Stimulated activated CD8-positive, alpha-beta memory T cell treated with anti-CD3 and anti-CD28 coated beads, Interleukin-15, amount 100 ng/mL, for 1 hour (primary cell): ENCODE measurements around the gene SPTAN1.
"Not testable (repeated sequence)": the region's sequence is repeated elsewhere in the genome, so short reads cannot be mapped to it uniquely, and the experiment has no call there.

ENCODE experiments used
- DNase-seq: peaks from one replicate; pipeline ENCODE4 v3.0.0-alpha.2; 2020; ENCODE audit warnings: low read depth

Gene SPTAN1

GRCh38 chr9:128552153-128552743 is at the start of gene SPTAN1:
Gene SPTAN1 (plus strand): TSS chr9:128552587. CDS start chr9:128566741, 14,154 bp downstream.
- peak; percentile 81 for DNase-seq

DNA sequence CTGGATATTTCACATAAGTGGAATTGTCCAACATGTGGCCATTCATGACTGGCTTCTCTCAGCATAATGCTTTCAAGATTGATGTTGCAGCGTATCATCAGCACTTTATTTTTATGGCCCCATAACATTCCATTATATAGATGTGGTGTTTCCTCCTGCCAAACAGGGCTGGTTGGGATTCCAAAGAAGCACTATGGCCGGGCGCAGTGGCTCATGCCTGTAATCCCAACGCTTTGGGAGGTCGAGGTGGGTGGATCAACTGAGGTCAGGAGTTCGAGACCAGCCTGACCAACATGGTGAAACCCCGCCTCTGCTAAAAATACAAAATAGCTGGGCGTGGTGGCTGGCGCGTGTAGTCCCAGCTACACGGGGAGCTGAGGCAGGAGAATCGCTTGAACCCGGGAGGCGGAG is 49.0 kb upstream of the SPTAN1 start:
- not testable (repeated sequence) for DNase-seq

DNA sequence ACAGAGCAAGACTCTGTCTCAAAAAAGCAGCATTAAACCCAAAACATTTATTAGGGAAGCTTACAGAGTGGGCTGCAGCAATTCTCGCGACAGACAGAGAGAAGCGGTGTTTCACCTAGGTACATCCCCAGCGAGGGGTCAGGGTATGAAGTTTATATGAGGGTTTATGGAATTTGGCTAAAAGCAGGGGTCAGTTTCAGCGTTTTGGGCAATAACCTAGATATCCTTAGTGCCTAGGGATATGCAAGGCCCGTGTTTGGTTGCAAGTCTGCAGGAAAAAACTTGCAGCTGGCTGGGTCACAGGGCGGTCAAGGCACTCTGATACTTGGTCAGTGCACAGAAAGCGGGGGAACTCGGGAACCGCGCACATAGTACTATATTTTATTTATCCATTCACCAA is 48.5 kb upstream of the SPTAN1 start:
- no peak for DNase-seq

DNA sequence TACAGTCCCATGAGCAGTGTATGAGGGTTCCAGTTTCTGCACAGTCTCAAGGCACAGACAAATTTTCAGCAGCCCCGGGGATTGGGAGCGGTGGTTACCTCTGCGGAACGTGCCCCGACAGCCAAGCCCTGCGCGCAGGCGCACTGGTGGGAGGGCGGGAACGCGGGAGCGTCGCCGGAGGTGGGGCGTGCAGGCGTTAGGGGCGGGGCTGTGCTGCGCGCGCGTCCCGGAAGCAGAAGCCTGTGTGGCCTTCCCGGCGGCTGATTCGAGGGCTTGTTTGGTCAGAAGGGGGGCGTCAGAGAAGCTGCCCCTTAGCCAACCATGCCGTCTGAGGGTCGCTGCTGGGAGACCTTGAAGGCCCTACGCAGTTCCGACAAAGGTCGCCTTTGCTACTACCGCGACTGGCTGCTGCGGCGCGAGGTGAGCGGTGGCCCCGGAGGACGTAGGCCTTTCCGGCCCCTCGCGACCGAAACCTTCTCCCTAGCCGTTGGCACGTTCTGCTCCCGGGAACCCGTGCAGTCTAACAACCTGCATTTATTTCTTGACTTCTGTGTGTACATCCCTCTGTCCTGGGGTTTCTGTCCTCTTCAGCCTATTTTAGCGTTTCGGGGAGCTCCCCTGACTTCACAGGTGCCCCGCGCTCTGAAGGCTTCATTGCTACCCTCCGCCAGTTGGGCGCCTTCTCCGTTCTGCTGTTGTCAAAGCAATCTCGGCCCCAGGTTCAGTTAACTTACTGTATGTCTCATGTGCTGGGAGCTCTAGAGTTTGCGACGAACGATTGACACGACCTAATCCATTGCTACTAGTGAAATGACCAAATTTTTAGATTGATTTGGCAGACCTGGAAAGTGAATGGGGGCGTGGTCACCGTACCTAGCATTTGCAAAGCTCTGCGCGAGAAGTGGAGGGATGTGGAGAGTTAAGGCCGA is 47.6 kb upstream of the SPTAN1 start, which contains the start of gene GLE1:
Gene GLE1 (plus strand): TSS at position 235 of the 929 bp plus-strand sequence. CDS start 87 bp downstream, at position 322.
- DNase-seq, result peak; percentile 94

DNA sequence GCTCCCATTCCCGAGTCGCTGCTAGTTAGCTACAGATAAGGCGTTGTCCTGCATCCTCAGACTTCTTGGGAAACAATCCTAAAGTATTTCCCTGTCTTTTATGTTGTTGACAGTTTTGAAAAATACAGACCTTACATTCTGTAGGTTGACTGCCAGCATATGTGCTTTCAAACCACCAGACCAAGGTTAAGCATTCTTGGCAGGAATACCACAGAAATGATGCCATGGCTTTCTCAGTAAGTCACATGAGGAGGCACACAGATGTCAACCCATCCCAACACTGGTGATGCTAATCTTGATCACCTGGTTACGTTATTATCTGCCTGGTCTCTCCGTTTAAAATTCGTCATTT is 47.0 kb upstream of the SPTAN1 start:
- DNase-seq, result no peak

- DNase-seq, result not testable (repeated sequence)
Measured at GRCh38 chr9:128505906-128506305, 46.5 kb upstream of the SPTAN1 start.

GRCh38 chr9:128512820-128513219 is 39.6 kb upstream of the SPTAN1 start:
- DNase-seq, result no peak

GRCh38 chr9:128521956-128522355 is 30.4 kb upstream of the SPTAN1 start:
- no peak for DNase-seq

DNA sequence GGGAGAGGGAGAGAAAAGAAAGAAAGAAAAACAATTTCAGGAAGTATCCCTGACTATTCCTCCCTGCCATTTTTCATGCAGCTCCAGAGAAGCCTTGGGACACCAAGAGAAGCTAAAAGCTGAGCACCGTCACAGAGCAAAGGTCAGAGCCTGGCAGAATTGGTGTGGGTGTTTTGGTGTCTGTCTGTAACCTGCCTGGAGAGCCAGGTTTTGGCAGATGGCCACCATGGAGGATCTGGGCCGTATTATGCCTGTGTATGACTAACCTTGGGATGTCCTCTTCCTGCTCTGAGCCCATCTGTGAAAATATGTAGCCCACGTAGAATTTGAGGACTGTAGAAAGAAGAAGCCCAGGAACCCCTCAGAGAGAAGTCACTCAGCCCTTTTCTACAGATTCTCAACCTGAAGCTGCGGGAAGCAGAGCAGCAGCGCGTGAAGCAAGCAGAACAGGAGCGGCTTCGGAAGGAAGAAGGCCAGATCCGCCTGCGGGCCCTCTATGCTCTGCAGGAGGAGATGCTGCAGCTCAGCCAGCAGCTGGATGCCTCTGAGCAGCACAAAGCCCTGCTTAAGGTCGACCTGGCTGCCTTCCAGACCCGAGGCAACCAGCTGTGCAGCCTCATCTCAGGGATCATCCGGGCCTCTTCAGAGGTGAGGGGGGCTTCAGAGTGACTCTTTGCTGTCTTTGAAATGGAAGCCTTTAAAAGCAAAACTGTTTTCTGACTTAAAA is 29.0 kb upstream of the SPTAN1 start:
- DNase-seq, result no peak

DNA sequence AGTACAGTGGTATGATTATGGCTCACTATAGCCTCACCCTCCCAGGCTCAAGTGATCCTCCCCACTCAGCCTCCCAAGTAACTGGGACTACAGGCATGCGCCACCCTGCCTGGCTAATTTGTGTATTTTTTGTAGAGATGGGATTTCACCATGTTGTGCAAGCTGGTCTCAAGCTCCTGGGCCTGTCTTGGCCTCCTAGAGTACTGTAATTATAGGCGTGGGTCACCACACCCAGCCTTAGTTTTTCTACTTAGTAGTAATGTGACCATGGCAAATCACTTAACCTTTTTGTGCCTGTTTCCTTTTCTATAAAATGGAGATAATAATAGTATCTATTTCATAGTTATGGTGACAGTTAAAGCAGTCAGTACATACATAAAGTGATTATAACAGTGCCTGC is 25.7 kb upstream of the SPTAN1 start:
- no peak for DNase-seq

DNA sequence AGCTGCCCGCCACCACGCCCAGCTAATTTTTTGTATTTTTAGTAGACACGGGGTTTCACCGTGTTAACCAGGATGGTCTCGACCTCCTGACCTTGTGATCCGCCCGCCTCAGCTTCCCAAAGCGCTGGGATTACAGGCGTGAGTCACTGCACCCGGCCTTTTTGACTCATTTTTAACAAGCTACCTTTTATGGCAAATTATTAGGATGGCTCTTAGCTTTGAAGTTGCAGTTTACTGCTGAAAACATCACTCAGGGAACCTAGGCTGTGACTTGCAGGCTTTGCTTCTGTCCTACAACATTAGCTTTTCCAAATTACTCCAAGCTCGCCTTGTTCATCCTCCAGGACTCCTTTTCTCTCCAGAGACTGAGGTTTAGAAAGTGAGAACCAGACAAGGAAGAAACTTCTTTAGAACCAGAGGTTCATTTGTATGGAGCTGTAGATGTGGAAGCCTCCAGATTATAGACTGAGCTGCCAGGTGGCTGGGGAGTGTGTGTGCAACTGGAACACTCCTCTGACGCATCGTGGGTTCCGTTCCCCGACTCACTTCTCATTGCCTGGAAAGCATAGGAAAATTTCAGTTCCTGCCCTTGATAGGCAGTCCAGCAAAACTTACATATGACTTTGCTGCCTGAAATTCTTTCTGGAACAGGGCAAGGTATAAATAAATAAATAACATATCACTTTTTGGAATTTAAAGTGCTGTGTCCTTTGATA is 23.8 kb upstream of the SPTAN1 start:
- DNase-seq, result no peak

GRCh38 chr9:128529191-128529590 is 23.2 kb upstream of the SPTAN1 start:
- DNase-seq, result no peak

DNA sequence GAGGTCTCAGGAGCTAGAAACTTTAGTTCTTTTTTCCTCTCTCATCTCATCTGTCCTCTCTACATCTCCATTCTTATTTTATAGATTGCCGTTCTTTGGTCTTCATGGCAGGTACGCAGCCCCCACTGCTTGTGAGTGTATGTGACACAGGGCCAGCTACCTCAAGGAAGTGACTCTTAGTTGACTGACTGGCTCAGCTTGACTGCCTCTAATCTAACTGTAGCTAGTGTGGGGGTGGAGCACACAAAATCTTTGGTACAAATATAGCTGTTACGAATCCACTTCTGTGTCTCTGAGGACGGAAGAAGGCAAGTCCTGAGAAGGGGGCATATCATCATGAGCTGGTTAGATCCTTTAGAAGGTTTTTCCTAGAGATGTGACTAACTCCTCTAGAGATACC is 19.8 kb upstream of the SPTAN1 start:
- no peak for DNase-seq

DNA sequence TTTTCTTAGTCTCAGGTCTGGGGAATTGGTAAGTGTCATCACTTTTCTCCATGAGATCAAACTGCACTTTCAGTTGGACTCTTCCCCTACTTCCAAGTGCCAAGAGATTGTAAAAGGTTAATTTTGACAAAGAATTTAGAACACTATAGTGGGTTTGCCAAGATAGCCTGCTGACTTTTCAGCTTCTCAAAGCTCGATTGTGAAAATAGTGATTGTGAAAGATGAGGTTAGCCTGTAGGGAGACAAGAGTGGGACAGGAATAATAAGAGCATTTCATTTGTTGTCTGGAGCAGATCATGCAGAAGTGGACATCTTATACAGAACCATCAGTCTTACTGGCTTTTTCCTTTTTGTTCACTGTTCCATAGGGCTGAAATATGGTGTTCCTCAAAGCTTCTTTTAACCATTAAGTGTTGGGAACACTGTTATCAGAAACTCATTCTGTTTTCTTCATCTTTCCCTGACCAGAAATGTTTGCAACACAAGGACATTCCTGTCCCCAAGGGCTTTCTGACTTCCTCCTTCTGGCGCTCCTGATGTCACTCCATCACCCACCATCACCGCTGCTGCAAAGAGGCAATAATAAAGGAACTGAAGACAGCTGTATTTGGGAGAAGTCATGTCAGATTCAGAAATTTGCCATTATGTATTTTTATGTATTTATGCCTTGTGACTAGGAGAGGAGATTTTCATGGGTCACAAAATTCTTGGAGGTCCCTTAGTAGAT is 11.6 kb upstream of the SPTAN1 start:
- DNase-seq, result no peak

DNA sequence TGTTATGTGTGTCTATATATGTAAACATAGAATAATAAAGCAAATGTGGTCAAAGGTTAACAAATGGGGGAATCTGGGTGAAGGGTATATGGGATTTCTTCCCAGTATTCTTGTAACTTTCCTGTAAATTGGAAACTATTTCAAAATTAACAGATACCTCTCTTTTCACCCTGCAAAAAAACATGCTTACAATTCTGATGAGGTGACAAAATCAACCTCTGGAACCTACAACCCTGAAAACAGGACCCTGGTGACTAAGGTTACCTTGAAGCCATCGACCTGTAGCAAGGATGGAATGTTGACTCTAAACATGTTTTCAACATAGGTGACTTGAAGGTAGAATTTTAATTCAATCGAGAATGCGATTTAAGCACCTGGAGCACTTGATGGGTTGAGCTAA is 5.9 kb upstream of the SPTAN1 start:
- DNase-seq, result no peak

GRCh38 chr9:128548876-128549275 is 3.5 kb upstream of the SPTAN1 start:
- no peak for DNase-seq

GRCh38 chr9:128550226-128550625 is 2.2 kb upstream of the SPTAN1 start:
- DNase-seq, result no peak

DNA sequence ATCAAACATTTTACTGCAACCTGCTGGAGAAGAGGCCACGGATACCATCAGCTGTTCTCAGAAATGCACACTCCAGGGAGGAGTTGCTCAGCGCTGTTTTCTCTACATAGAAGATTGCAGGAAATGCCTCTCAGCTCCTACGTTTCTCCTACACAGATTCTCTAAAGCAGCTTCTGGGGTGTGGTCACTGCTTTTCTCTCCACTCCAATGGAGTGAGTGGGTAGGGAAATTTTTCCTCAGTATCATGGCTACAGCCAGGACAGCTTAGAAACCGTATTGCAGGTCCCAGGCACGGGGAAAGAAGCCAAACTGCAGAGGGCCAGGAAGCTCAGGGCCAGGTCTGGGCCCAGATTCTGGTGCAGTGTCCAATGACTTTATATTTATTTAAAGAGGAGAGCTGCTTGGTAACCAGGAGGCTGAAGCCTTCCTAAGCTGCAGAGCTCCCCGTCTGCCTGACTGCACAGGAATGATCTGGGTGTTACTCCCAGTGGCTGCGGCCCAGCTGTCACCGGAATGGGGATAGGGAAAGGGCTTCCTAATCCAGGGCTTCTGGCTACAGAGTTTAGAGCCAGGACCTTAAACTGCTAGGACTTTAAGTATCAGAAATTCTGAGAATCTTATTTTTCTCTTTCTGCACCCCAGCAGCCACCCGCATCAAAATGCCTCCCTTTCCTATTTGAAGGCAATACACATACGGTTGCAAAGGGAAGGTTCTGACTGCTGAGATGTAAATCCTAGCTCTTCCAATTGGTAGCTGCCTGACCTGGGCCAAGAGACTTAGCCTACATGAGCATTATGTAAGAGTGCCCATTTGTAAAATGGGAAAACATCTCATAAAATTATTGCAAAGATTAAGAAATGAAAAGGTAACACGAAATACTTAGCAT is 1.4 kb upstream of the SPTAN1 start:
- no peak for DNase-seq

DNA sequence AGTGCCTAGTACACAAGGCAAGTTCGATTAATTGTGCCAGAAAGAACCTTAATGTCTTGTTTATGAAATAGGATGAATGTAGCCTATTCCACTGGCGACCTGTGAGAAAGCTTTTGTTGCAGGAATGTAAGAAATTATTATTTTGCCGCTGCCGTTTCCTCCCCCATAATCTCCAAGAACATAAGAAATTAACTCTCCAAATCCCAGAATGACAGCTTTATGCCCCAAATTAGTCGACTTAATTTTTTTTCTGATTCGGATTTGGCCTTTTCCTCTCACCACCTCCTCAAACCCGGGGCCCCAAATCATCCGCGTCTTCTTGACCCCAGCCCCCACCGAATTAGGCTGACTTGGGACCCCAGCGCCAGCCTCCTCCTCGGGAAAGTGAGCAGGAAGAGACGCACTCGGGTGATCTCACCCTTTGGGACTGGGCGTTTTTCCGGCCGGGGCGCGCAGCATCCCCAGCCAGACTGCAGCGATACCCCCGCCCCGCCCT is 682 bp upstream of the SPTAN1 start:
- DNase-seq, result no peak

DNA sequence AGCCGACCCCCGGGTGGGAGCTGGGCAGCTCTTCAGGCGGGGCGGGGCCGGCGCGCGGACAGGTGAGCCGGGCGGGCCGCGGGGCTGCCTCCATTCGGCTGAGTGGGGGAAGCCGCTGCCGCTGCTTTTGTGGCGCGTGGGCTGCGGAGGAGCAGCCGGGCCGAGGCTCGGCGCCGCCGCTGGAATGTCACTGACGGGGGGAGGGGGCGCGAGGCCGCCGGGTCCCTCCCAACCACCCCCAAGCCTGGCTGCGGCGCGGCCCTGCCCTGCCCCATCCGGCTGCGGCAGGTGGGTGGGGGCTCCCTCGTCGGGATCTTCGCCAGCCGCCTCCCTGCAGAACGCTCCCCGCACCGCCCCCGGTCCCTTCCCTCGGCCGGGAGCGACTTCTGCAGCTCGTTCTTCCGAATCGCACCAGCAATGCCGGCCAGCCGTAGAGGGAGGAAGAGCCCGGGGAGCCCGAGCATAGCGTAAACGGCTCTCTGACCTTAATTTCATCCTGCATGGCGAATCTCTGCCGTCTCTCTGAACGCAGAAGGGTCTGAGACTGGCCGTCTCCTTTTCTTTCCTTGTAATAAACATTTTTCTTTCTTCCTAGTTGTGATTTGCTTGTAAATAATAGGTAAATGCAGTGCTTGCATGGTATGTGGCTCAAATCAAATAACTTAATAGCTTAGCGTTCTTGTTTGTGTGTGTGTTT is 505 bp downstream of the SPTAN1 start:
- DNase-seq, result no peak
